Stimulated activated CD8-positive, alpha-beta memory T cell treated with anti-CD3 and anti-CD28 coated beads, Interleukin-12 subunit alpha, Interleukin-12 subunit beta, amount 100 ng/mL, for 24 hours (primary cell): ENCODE results near the gene MTERF4.

ENCODE experiments used
- DNase-seq: peaks from one replicate; pipeline ENCODE4 v3.0.0-alpha.2; 2020; ENCODE audit errors: extremely low read depth

MTERF4 gene

DNA sequence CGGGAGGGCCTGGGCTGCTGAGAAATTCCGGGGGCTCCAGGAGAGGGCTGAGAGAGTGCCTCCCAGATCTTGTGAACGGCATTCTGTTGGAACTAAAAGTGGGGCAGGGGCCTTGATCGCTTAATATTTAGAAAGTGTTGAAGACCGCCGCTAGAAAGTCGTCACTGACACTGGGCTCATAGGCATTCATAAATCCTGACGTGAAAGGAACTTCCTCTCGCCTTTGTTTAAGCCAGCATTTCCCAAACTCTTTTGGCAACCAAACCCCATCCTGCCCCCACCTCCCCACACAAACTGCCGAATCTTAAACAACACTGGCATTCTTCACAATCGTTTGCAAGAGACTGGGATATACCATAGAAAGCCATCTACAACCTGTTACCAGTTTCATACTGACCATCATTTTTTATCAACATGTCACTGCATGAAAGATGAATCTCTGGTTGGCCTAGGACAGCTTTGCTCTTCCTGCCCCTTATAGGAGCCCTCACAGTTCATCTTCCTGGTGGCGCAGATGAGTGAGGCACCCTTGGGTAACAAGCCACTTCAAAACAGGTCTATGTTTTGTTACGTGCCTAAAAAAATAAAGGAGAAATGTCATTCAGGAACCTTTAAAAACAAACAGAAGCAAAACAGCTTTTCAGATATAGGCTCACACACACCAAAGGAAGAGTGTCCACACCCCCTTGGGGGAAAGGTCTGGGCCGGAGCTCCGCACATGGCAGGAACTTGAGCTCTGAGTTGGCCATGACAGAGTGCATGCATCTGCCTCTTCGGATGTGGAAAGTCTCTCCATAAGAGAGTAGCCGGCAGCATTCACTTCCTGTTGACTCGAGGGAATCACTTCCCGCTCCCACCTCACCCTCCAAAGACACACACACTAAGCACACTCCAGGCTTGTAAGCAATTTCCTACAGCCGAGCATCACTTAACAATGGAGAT, 13.0 kb downstream of the MTERF4 start:
- no peak for DNase-seq

DNA sequence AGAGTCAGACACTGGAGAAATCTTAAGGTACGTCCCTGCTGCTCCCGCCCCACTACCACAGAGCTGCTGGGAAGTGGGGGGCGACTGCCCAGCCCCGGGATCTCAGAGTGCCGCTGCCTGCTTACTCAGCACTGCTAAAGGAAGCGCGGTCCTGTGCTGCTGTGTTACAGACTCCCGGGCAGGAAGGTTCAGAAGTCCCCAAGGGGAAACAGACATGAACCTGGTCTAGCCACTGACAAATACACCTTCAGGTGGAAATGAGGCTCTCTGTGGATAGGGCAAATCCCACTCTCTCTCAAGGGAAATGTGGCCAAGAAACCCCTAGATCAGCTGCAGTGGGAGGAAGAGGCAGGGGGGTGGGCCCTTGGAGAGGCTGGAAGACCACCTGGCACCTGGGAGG, 13.7 kb downstream of the MTERF4 start:
- DNase-seq, result no peak

DNA sequence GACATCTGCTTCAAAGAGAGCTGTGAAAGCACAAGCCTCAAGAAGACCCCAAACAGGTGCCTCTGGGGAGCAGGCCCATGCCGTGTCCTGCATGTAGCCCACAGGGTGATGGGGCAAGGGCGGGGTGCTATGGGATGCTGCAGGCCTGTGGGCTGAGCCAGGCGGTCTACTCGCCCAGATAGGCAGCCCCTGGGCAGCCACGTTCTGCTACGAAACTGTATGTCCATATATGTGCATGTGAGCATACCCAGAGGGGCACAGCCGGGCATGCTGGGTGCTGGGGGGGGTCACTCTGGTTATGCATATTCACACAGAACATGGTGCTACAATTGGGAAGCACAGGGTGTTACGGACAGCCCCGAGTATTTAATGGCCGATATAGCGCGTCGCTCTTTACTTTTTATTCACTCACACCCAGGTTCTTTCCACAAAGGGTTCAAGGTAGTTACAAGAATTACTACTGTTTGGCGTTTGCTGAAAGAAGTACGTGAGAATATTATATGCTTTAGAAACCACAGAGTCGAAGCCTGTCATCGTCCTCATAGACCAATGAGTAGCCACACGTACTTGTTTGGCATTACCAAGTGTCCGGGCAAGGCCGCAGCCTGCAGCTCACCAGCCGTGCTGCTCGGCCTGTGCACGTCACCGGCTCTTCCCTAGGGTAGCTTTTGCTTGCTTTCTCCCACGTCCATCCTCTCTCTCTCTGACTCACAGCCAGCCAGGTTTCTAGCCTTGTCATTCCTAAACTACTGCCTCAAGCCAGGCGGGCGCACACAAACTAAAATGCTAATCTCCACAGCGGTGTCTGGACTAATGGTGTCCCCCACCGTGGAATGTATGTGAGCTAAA, 14.4 kb downstream of the MTERF4 start:
- DNase-seq, result no peak

DNA sequence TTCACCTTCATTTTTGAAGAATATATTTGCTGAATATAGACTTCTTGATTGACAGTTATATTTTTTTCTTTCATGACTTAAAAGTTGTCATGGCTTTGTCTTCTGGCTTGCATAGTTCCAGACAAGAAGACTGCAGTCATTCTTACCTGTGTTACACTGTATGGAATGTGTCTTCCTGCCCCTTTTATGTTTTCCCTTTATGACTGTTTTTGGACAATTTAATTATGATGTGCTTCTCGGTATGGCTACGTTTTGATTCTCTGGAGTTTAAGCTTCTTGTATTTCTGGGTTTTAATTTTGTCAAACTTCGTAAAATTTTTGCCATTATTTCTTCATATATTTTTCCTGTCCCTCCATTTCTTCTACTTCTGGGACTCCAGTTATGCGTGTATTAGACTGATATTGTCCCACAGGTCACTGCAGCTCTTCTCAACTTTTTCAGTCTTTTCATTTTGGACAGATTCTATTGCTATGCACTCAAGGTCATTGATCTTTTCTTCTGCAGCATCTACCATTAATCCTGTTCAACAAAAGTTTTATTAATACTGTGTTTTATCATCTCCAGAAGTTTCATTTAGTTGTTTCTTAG, 17.1 kb downstream of the MTERF4 start:
- no peak for DNase-seq

DNA sequence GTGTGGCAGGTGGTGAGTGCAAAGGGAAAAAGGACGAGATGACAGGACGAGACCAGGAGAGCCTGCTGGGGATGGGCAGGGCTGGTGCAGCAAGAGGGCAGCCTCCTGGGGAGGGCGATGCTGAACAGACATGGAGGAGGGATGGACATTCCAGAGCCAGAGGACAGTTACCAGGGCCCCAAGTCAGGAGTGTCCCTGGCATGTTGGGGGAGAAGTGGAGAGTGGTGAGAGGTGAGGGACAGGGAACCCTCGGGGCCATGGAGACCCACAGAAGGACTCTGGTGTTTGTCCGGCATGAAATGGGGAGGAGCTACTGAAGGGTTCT, 19.0 kb downstream of the MTERF4 start:
- no peak for DNase-seq

DNA sequence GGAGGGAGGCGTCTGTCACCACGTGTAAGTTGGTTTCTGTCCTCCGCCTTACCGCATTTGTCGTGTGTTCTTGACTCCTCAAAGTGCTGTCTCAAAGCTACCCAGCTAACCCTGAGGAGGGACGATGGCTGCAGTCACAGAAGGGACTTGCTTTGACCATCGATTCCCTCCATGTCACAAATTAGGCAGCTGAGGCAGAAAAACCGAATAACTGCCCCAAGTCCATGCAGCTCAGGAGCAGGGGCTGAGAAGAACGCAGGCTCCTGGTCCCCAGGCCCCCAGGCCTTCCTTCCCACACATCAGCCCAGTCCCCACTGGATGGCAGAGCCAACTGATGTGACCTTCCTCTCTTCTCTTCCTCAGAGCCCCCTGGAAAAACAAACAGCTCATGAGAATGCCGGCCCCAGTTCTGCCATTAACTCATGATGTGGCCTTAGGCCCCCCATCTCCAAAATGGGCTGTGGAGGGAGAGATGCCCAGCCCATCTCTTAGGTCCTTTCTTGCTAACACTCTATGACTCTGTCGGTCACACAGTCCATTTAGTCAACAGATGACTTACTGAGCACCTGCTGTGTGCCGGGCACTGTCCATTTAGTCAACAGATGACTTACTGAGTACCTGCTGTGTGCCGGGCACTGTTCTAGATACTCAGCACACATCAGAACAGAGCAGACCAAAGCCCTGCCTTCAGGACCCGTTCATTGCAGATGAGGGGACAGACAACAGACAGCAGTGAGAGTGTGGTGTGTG, 19.6 kb downstream of the MTERF4 start:
- no peak for DNase-seq

DNA sequence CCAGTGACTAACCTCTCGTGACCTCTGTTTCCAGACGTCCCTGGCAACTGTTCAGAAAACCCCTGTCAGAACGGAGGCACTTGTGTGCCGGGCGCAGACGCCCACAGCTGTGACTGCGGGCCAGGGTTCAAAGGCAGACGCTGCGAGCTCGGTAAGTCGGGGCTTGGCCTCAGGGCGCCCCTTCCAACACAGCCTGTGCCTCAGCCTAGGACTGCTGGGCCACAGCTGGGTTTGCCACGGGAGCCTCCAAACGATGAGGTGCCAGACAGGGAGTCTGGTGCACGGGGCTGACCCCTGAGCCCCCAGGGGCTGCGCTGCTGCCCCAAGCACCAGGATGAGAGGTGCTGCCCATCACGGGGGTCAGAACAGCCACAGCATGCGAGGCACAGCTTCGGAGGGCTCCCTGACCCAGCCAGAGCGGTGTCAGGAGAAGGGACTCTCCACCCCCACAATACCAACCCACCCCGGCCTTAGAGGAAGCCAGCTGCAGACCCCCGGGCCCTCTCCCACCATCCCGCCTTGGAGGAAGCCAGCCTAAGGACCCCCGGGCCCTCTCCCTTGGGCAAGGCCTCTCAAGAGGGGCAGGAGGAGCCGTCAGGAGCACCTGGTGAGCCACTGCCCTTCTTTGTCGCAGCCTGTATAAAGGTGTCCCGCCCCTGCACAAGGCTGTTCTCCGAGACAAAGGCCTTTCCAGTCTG, 20.3 kb downstream of the MTERF4 start:
- DNase-seq, result no peak

DNA sequence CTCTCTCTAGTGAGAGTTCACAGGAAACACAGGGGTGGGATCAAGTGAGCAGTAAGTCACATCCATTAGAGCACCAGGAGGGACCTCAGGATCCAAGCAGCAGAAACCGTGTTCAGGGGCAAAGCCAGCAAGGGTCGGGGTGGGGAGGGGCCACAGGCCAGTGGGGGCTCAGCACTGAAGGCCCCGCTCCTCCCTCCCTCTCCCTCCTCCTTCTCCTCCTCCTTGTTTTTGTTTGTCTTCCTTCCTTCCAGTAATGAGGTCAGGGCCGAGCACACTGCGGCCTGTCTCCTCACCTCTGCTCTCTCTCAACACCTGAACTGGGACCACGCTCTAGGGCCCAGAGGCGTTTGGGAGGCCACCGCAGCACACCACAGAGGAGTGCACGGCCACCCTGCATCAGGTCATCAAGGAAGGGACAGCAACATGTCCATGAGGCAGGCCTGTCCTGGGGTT, 20.9 kb downstream of the MTERF4 start:
- no peak for DNase-seq

DNA sequence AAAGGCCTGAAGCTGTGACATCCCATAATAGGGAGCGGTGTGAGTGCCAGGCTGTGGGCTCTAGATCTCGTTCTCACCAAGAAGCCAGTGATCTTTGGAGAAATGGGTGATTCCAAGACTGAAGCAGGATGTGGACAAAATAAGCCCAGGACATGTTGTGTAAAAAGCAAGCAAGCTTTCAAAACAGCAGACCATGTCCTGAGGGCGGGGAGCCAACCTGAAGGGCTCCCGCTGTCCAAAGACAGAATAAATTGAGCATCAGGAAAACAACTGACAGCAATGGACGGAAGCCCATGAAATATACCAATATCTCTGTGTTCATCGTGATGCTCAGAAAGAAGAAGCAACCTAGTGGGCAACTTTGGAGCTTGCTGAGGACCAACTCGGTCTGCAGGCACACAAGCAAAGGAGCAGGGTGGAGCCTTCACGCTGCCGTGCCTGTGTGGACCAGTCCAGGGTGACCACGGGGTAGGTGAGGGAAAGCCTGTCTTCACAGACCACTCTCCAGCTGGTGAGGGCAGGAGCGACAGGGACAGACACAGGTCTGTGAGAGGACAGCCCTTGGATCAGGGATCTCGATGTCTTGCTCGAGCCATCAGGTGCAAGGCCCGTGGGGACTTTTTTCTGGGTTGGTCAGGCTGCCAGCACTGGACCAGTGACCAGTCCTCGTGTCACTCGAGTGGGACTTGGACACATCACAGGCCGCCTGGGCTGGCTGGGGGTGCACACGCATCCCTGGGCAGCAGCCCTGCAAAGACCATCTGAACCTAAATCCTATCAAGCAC, 21.5 kb downstream of the MTERF4 start:
- no peak for DNase-seq

DNA sequence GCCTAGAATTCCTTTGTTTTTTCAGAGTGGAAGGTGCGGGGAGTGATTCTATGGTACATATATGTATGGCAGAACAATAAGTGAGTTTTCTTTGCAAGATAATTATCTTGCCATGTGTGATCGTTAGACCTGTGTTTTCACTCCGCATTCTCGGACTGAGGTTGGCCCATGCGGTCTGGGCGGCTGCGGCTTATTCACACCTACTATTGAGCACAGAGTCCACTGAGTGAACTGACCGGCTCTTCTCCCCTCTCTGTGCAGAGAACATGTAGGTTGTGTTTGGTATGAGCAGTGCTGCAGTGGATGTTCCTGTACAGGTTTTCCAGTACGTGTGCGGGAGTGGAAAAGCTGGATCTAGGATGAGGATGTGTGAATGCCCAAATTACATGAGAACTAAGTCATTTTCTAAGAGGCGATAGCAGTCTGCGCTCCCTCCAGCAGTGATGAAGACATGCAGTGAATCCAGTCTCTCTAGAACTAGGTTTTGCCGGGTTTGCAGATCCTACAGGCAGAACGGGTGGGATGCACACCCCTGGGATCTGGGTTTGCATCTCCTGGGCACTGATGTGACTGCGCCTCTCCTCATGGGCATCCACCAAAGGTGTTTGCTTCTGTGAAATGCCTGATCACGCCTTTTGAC, 27.1 kb downstream of the MTERF4 start:
- DNase-seq, result no peak

DNA sequence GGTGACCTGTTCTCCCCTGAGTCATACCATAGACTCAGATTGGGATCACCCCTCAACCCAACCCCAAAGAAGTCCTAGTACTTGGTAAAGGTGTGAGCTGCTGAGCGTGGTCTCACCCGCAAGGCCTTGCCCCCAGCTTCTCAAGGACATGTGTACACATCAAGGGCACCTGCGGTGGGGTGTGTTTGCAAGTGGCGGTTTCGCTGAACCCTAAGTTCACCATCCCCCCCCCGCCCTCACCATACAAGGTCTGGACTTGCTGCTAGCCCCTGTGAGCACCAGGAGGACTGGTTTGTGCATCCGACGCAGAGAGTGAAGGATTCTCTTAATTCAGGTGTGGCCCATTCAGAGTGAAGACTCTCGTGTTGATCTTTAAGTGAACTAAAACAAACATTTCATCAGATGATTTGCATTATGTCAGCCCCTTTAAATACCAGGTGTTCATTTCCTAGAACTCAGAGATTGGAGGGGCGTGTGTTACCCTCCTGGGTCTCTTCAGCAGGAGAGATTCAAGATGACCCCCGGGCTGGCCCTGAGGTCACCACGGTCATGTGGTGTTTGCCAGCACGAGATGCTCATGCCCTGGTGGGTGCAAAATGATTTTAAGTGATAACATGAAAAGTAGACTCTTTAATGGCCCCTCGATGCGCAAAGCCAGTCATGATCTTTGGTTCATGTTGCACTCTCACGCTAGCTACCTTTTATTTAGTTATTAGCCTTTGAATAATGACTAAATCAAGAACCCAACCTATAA, 27.8 kb downstream of the MTERF4 start:
- DNase-seq, result no peak

DNA sequence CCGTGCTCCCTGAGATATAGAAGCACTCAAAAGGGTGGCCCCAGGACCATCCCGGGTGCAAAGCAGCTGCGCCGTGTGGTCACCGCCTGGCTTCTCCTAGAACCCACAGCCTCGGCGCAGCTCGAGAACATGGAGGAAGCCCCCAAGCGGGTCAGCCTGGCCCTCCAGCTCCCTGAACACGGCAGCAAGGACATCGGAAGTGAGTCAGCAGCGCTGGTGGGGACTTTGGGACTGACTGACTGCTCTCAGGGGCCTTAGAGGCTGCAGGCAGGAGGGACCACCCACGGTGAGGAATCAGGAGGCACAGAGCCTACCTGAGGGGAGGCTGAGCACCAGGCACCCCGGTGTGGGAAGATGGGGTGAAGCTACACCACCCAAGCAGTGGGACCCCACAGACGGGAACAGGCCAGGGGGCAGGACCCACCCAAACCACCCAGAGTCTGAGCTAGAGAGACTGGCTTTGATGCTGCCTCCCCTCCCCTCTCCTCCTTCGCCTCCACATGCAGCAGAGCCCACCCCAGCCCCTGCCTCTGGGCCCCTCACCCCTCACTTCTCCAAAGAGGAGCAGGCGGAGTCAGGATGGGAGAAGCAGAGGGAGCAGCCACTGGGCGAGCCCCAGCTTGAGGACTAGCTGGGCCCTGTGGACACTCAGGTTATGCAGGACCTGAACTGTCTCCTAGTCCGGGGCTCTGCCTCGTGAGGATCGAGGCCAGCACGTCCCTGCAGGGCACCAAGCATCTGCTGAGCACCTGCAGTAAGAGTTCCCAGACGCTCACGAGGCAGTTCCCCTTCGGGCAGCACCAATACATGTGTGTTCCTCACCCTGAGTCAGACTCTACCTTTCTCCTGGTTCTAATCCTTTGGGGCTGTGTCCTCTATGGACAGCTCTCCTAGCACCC, 28.7 kb downstream of the MTERF4 start:
- DNase-seq, result no peak

DNA sequence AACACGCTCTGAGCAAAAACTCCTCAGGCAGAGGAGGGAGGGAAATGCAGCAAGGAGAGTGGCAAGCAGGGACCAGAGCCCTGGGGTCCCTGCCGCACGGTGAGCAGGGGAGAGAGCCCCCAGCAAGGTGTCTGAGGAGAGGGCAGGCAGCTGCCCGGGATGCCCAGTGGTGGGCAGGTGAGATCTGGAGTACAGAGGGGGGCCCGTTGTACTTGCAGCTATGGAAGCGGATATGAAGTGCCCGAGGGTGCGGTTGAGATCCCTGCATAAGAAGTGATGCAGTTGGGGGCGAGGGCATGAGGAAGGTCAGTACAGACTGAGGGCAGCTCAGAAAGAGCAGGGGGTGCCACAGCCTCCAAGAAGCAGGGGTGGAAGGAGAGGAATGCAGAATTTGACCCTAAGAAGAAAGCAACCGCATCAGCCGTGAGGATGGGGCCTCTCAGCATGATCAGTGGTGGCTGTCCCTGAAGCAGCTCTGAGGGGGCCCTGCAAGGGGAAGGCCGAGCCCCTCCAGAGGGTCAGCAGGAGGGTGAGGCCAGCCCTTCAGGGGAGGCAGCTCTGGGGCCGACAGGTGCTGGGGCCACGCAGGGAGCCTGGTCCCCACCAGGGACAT, 29.4 kb downstream of the MTERF4 start:
- DNase-seq, result no peak

DNA sequence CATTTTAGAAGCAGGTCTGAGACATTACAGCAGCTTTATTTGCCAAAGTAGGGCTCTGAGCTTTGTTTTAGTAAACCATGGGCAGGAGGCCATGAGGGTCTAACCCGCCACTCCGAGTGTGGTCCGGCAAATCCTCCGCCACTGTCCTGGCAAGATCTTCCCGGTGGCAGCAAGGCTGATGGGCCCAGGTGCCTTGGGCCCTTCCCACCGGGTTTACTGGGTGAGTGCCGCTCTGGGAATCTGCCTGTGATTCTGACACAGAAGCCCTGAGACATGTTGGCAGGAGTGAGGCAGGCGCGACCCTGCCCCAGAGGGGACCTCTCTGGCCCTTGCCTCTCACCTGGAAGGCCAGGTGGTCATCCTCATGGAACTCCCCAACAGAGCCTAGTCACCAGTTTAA, 29.9 kb downstream of the MTERF4 start:
- no peak for DNase-seq

DNA sequence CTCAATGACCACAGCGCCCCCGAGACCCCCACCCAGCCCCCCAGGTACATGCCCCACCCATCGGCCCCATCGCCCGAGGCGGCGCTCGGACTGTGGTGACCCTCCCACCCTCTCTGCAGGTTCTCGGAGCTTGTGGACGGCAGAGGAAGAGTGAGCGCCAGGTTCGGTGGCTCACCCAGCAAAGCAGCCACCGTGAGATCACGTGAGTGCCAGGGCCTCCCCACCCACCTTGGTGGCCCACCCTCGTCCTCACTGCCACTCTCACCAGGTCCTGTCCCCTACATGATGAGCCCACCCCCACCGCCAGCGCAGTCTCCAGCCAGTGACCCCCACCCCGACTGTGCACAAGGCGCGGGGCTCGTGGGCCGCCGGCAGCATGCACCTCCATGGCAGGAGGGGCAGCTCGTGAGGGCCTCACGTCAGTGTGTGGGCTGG, 30.4 kb downstream of the MTERF4 start:
- DNase-seq, result no peak

DNA sequence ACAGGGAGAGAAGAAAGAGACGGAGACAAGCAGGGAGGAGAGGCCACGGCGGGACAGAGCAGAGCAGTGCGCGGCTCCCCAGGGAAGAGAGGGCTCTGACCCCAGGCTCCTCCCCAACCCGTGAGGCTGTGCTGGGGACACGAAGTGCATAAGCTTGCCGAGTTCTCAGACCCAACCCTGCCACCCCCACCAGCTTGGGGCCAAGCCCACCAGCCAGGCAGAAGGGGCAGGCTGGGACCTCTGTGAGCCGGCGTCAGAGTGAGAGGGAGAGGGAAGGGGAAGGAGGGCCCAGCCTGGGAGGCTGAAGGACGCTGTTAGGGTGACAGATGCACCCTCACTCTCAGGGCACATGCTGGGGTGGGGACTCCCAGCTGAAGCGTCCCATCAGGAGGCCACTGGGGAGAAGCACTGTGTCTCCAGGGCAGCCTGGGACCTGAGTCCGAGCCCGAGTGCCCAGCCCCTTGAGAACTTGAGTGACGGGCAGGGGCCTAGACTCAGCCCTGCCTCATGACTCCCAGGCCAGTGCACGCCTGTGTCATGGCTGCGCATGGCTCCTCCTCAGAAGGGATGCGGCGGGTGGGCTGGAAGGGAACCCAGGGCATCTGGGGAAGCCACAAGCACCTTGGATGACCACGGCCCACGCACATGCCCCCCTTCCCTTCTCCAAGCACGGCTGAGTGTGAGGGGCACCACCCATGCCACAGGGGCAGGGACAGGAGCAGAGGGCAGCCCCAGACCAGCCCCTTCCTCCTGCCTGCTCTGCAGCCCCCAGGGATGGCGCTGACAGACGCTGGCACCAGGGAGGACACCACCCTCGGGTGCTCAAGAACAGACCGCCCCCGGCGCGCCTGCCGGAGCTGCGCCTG, 31.0 kb downstream of the MTERF4 start:
- DNase-seq, result no peak

DNA sequence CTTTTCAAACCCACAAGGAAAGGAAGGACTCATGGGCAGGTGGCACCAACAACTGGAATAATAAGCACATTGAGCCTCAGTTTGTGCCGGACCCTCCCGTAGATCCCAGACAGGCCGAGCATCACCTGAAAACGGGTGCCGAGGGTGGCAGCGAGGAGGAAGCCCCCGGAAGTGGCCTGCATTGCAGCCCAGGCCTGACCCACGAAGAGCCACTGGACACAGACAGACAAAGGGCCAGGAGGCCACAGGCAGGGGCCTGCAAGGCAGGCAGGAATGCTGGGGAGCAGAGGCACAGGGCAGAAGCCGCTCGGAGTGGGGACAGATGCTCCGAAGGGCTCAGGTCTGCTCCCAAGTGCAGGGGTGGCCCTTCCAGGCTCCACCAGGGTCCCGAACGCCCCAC, 31.7 kb downstream of the MTERF4 start:
- no peak for DNase-seq
